Gastroesophageal sphincter (tissue), 4 donors: Measurements from ENCODE around the gene HINFP. TPM values are rescaled to one million over a fixed set of nuclear protein-coding genes. Genes with fewer than 3 reads are reported as not detected.

Experiments used
- ATAC-seq: fragments of 150-250 bp; one replicate; pipeline ENCODE4 v1.9.1; 2016; ENCODE audit warnings: mild to moderate bottlenecking, moderate library complexity
- H3K27ac ChIP-seq, 4 donors: fragments of 200-600 bp; sonication (generic) in 3 of 4; 1 replicate in 3 of 4; 2 replicates in 1 of 4; pipeline ENCODE4 v1.5.1; 2016 to 2019
- H3K27me3 ChIP-seq: fragments of 200-600 bp; sonication (generic); one replicate; pipeline ENCODE4 v1.5.1; 2019
- H3K36me3 ChIP-seq, 2 donors: fragments of 200-600 bp; sonication (generic); one replicate each; pipeline ENCODE4 v1.5.1; 2019; ENCODE audit warnings: control low read depth in 1 of 2
- H3K4me1 ChIP-seq, 3 donors: fragments of 200-600 bp; sonication (generic); 1 replicate in 2 of 3; 2 replicates in 1 of 3; pipeline ENCODE4 v1.5.1; 2016 to 2019; ENCODE audit warnings: control low read depth in 2 of 3
- H3K4me3 ChIP-seq, 2 donors: fragments of 200-600 bp; sonication (generic); one replicate each; pipeline ENCODE4 v1.5.1; 2019; ENCODE audit warnings: mild to moderate bottlenecking in 1 of 2, moderate library complexity in 1 of 2
- H3K9me3 ChIP-seq, 3 donors: fragments of 200-600 bp; sonication (generic); one replicate each; pipeline ENCODE4 v1.5.1; 2017 to 2019; ENCODE audit warnings: control low read depth in 2 of 3
- EP300 ChIP-seq: sonication (generic); formaldehyde crosslinking; IDR thresholded peaks from one replicate; pipeline ENCODE4 v1.6.1; 2017; ENCODE audit warnings: antibody characterized with exemption, mild to moderate bottlenecking
- POLR2A ChIP-seq, 2 donors: fragments of 450-650 bp; IDR thresholded peaks; one replicate each; pipeline ENCODE4 v1.6.1; 2017; ENCODE audit warnings: antibody characterized with exemption in 2 of 2, mild to moderate bottlenecking in 2 of 2, moderate library complexity in 1 of 2
- POLR2AphosphoS5 ChIP-seq: sonication (generic); formaldehyde crosslinking; IDR thresholded peaks from one replicate; pipeline ENCODE4 v1.6.1; 2017; ENCODE audit warnings: antibody characterized with exemption
- WGBS, 2 donors: methylation state at CpG; one replicate each; pipeline ENCODE4 v1.1.5; 2018; ENCODE audit warnings: low coverage in 1 of 2; 5-methylcytosine and 5-hydroxymethylcytosine counted together
- total RNA-seq, 4 donors: library from RNA; depleted of rRNA; stranded (reverse); fragments of >200 nt; gene quantifications; one replicate each; pipeline ENCODE4 v1.1.0, GENCODE V29; 2016
- TF ChIP-seq, protein P1 (sequence below), 4 experiments: fragments of 200-600 bp in 2 of 4; fragments of 450-650 bp in 2 of 4; sonication (generic) in 1 of 4; IDR thresholded peaks; one replicate each; pipeline ENCODE4 v1.5.1; 2017 to 2019; ENCODE audit warnings: antibody characterized with exemption in 4 of 4, mild to moderate bottlenecking in 2 of 4, moderate library complexity in 2 of 4

Gene HINFP
- total RNA-seq, 4 donors from 2014 or later: 19.0 to 30.2 (median 23.3) TPM

DNA sequence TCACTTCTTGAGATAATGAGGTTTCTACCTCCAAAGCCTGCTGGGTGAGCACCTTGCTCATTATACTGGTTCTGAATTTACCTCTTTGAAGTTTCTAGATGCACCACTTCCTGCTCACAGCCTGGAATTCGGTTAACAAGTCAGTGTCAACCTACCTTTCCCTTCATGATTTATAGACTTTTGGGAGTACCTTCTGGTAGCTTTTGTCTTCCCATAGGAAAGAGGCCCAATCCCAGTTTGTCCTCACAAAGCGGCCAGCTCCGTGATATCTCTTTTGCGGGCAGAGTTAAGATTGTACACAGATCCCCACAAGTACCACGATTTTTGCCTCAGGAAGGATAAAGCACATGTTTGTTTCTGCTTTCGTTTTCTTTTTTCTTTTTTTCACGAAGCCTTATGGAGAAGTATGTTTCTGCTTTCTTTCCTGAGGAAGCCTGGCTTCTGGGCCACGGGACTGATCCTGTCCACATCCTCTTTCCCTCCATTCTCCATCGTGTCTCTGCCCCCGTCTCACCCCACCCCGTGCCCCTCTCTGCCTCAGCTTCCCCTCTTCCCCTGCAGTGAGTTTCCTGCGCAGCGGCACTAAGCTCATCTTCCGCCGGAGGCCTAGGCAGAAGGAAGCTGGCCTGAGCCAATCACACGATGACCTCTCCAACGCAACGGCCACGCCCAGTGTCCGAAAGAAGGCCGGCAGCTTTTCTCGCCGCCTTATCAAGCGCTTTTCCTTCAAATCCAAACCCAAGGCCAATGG lies 5.7 kb upstream of the HINFP start:
- TF ChIP-seq POLR2A (IDR thresholded peaks at IDR 0.05): no peak
- TF ChIP-seq, protein P1, sequence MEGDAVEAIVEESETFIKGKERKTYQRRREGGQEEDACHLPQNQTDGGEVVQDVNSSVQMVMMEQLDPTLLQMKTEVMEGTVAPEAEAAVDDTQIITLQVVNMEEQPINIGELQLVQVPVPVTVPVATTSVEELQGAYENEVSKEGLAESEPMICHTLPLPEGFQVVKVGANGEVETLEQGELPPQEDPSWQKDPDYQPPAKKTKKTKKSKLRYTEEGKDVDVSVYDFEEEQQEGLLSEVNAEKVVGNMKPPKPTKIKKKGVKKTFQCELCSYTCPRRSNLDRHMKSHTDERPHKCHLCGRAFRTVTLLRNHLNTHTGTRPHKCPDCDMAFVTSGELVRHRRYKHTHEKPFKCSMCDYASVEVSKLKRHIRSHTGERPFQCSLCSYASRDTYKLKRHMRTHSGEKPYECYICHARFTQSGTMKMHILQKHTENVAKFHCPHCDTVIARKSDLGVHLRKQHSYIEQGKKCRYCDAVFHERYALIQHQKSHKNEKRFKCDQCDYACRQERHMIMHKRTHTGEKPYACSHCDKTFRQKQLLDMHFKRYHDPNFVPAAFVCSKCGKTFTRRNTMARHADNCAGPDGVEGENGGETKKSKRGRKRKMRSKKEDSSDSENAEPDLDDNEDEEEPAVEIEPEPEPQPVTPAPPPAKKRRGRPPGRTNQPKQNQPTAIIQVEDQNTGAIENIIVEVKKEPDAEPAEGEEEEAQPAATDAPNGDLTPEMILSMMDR (IDR thresholded peaks at IDR 0.05): no peak
- TF ChIP-seq EP300: no peak
- no peak for TF ChIP-seq POLR2AphosphoS5
- peak; percentile 24 for ATAC-seq
- H3K4me1 ChIP-seq: peaks cover 0 to 4% (median 0%) of the 10 kb centered on the region in 3 donors
- H3K9me3 ChIP-seq: no peaks in the 10 kb centered on the region
- peak overlapping the region in 2 of 4 donors; percentile 11 to 20 for H3K27ac ChIP-seq
- no peaks in the 10 kb centered on the region for H3K27me3 ChIP-seq
- WGBS, 2 donors: 55 to 60% methylated on average over 16 to 22 of the region's 24 CpGs
- peaks cover 0 to 62% of the 10 kb centered on the region in 2 donors for H3K36me3 ChIP-seq
- no peak overlapping the region for H3K4me3 ChIP-seq

- no peaks in the 10 kb centered on the region for H3K9me3 ChIP-seq
- no peak for ATAC-seq
- H3K4me1 ChIP-seq: peaks cover 0 to 8% (median 0%) of the 10 kb centered on the region in 3 donors
- TF ChIP-seq POLR2AphosphoS5: no peak
- TF ChIP-seq, protein P1 (IDR thresholded peaks at IDR 0.05): no peak
- no peak for TF ChIP-seq POLR2A (IDR thresholded peaks at IDR 0.05)
- no peak for TF ChIP-seq EP300
- peak overlapping the region in 2 of 4 donors; percentile 11 to 20 for H3K27ac ChIP-seq
- H3K36me3 ChIP-seq: peaks cover 0 to 56% of the 10 kb centered on the region in 2 donors
- peak overlapping the region in 1 of 2 donors; percentile 12 for H3K4me3 ChIP-seq
- WGBS, 2 donors: 76% methylated on average over 5 of the region's 10 CpGs; no CpG with 5 or more reads in 1 of the 2 donors
- H3K27me3 ChIP-seq: no peaks in the 10 kb centered on the region
Measured at GRCh38 chr11:119116235-119116594, 5.2 kb upstream of the HINFP start.

GRCh38 chr11:119116601-119117000 lies 4.8 kb upstream of the HINFP start:
- Histone ChIP-seq H3K27me3 (no peaks in the 10 kb centered on the region), H3K4me1 (peaks cover 0 to 8% (median 0%) of the 10 kb centered on the region in 3 donors), H3K36me3 (peaks cover 0 to 52% of the 10 kb centered on the region in 2 donors), H3K9me3 (no peaks in the 10 kb centered on the region), H3K27ac (peak overlapping the region in 1 of 4 donors; percentile 20), H3K4me3 (no peak overlapping the region)
- TF ChIP-seq POLR2A (IDR thresholded peaks at IDR 0.05) (no peak), POLR2AphosphoS5 (no peak), EP300 (no peak)
- TF ChIP-seq, protein P1 (IDR thresholded peaks at IDR 0.05): no peak
- WGBS, 2 donors: 67 to 100% methylated on average over 1 to 3 of the region's 5 CpGs
- ATAC-seq: no peak

DNA sequence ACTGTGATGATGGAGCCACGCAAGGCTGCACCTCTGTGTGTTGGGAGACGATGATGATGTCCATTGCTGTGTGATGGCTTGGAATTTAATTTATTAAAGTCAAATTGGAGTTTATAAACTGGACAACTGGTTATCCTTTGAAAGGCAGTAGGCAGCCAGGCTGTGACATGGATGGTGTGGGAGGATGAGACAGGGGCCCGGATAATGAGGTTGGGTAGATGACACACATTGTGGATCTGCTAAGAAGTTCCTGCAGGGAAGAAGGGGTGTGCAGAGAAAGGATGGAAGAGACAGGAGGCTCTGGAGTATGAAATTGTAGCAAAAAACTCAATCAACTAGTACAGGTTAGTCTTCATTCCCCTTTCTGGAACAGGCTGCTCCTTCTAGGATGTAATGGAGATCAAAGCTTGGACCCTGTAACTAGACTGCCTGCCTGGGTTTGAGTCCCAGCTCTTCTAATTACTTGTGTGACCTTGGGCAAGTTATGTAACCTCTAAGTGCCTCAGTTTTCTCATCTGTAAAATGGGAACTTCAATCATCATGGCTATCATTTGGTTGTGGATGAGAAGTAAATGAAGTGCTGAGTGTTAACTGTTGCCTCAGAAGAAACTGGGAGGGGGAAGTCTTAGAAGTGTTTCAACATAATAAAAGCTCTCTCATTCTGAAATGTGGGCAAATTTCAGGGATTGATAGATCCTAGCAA lies 4.2 kb upstream of the HINFP start:
- Histone ChIP-seq H3K4me1 (peaks cover 0 to 12% (median under 1%) of the 10 kb centered on the region in 3 donors), H3K27me3 (no peaks in the 10 kb centered on the region), H3K9me3 (no peaks in the 10 kb centered on the region), H3K36me3 (peaks cover 0 to 47% of the 10 kb centered on the region in 2 donors), H3K27ac (no peak overlapping the region), H3K4me3 (no peak overlapping the region)
- TF ChIP-seq POLR2A (IDR thresholded peaks at IDR 0.05): no peak
- TF ChIP-seq, protein P1 (IDR thresholded peaks at IDR 0.05): no peak
- no peak for TF ChIP-seq POLR2AphosphoS5
- TF ChIP-seq EP300: no peak
- 93% methylated on average over 3 of the region's 3 CpGs; no CpG with 5 or more reads in 1 of the 2 donors for WGBS, 2 donors
- ATAC-seq: no peak
